ENCODE data around the gene EEF1E1. TPM values are rescaled to one million over a fixed set of nuclear protein-coding genes. Genes with fewer than 3 reads are reported as not detected.

EEF1E1 gene
- total and polyA plus RNA-seq, 2 of the 8 experiments (the other 6 are each of a cell fraction or from before 2014, with no cell fraction given) = 96.8 to 112 TPM

- TF ChIP-seq HDAC2 (IDR thresholded peaks at IDR 0.05; ENCODE audit: borderline replicate concordance in 1 of 2, low read depth in 2 of 2, low read length in 2 of 2) = no peak
Observed at GRCh38 chr6:8132130-8132529, 29.8 kb upstream of the EEF1E1 start (continued).
